Stimulated activated CD4-positive, alpha-beta T cell treated with anti-CD3 and anti-CD28 coated beads, TNF-alpha, amount 100 ng/mL, for 1 hour (primary cell): Measurements from ENCODE around the gene GRIN2A.
"Not testable (repeated sequence)": the region's sequence is repeated elsewhere in the genome, so short reads cannot be mapped to it uniquely, and the experiment has no call there.

ENCODE experiments used
- DNase-seq, 3 donors: peaks; one replicate each; pipeline ENCODE4 v3.0.0-alpha.2; 2020; ENCODE audit warnings: low read depth in 3 of 3, low spot score in 1 of 3

Gene GRIN2A

GRCh38 chr16:9929313-9929712 lies 252.9 kb downstream of the GRIN2A start:
- DNase-seq, result no peak

DNA sequence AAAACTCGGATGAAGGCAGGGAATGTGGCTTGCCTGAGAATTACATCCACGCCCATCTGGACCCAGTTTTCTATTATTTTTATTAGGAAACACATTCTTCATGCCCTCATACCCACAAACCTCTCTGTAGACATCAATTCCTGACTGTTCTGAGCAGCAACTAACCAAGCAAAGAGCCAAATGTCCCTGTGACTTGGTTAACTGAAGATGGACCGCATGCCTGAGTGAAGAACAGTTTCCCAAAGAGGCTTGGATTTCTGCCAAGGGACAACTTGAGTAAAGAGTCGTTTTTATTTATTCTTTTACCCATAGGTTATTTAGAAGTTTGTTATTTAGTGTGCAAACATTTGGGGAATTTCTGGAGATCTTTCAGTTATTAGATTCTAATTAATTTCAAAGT lies 259.8 kb downstream of the GRIN2A start:
- no peak for DNase-seq

- DNase-seq, result no peak
Measured at GRCh38 chr16:9921997-9922396, 260.2 kb downstream of the GRIN2A start.

DNA sequence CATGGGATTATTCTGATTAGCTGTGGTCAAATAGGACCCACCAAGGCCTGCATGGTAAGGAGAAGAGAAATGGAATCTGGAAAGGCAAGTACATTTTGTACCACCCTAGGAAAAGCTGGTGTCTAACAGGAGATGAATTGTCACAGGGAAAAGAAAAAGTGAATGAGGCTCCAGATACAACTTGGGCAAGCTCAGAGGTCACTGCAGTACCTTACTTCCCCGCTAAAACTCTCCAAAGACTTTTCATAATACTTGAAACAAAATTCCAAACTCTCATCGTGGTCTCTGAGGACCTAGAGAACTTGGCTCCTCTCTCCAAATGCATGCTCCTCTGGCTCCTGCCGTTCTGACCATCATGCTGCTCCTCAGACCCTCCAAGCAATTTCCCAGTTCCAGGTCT lies 262.8 kb downstream of the GRIN2A start:
- DNase-seq, result no peak

DNA sequence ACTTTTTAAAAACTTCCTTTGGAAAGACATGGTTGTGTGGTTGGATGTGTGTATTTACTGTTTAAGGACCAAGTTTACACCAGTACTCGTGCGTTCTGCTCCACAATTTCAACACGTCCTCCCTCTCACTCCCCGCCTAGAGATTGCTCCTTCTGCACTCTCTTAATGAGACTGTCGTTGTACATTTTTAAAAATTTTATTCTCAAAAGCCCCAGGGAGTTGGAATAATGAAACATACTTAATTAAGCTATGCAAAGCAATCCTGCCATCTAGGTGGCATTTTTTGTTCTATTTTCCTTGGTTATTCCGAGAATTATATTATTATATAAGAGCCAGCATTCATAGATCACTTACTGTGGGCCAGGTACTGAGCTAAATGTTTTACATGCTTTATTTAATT lies 264.5 kb downstream of the GRIN2A start:
- no peak for DNase-seq

- DNase-seq, result no peak
Measured at GRCh38 chr16:9913604-9914326, 268.5 kb downstream of the GRIN2A start.

DNA sequence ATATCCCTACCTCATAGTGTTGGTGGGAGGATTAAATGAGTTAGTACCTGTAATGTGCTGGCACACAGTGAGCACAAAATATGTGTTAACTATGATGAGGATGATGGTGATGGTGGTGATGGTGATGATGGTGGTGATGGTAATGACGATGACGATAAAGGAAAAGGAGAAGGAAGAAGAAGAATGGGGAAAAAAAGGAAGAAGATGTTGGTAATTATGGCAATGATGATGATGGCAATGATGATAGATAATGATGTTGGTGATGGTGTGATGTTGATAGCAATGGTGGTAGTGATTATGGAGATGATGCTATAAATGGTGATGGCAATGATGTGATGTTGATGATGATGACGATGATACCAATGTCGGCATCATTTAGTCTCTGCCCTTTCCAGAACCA lies 270.2 kb downstream of the GRIN2A start:
- no peak for DNase-seq

DNA sequence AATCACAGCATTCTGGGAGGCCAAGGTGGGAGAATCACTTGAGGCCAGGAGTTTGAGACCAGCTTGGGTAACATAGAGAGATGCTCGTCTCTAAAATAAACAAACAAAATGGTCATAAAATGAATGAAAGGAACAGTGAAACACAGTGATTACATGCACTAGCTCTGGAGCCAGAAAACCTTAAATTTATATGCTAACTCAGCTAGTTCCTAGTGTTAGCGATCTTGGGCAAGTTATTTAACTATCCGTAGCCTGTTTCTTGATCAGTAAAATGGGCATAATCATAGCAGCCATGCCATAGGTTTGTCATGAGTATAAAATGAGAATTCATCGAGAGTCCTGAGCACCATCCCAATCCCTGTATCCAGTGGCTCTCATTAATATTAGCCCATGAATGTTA lies 271.0 kb downstream of the GRIN2A start:
- DNase-seq, result no peak

DNA sequence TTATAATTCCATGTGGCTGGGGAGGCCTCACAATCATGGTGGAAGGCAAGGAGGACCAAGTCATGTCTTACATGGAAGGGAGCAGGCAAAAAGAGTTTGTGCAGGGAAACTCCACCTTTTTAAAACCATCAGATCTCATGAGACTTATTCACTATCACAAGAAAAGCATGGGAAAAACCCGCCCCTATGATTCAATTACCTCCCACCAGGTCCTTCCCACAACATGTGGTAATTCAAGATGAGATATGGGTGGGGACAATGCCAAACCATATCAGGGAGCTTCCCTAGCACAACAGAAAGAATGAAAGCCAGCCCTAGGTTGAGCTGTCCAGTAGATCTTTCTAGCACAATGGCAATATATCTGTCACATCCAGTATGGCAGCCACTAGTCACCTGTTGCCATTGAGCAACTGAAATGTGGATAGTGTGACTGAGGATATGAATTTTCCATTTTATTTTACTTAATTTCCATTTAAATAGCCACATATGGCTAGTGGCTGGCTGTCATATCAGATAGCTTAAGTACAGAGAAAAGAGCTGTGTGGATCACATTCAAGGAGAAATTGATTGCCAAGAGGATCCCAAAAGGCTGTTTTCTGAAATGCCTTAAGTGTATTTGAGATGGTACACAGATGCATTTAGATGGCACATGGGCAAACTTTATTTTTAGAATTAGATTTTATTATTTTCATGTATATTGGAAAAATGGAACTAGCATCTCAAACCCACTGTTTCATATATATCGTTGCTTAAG lies 273.0 kb downstream of the GRIN2A start:
- DNase-seq, result no peak

DNA sequence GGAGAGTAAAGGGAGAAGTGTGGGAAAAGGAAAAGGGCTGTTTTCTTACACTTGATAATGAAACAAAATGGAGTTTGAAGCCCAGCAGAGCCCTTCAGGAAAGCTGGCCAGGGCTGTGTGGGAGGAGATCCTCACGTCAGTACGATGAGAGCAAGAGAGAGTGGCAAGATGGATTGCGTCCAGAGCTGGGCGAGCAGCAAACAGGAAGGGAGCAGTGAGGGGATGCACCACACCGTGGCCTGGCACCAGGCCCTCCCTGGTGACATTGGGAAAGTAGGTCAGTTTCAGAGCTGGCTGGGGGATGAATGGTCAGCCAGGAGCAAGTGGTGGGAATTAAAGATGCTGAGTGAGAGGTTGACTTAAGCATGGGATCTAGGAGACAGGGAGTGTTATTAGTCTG lies 273.6 kb downstream of the GRIN2A start:
- DNase-seq, result no peak

- DNase-seq, result no peak
Measured at GRCh38 chr16:9907752-9908151, 274.5 kb downstream of the GRIN2A start.

GRCh38 chr16:9906218-9906617 lies 276.0 kb downstream of the GRIN2A start:
- no peak for DNase-seq

DNA sequence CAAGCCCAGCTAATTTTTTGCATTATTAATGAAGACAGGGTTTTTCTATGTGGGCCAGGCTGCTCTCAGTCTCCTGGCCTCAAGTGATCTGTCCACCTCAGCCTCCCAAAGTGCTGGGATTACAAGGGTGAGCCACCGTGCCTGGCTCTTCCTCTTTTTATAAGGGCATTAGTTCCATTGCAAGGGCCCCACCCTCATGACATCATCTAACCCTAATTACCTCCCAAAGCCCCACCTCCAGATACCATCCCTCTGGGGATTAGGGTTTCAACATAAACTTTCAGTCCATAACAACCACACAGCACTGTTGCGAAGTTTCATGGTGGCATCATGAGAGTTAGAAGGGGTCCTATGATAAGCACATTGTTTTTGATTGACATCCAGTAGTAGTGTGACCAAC lies 277.7 kb downstream of the GRIN2A start:
- DNase-seq, result no peak

- no peak for DNase-seq
Measured at GRCh38 chr16:9900576-9900975, 281.7 kb downstream of the GRIN2A start.

DNA sequence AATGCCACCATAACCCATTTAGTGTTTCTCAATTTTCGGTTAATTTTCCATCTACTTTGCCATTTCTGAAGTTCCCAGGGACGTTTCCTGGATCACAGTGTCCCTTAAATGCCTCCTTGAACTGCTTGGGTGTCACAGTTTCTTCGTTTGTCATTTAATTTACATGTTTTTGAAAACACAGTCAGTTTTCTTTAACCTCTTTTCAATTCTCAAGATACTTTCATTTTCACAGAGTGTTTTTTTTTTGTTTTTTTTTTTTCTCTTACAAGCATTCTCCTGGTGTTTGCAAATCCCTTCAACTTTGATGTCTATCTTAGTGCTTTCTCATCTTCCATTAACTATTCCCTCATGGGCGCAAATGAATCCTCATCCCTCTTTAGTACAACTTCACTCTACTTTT lies 283.7 kb downstream of the GRIN2A start:
- DNase-seq, result no peak

GRCh38 chr16:9898124-9898523 lies 284.1 kb downstream of the GRIN2A start:
- no peak for DNase-seq

DNA sequence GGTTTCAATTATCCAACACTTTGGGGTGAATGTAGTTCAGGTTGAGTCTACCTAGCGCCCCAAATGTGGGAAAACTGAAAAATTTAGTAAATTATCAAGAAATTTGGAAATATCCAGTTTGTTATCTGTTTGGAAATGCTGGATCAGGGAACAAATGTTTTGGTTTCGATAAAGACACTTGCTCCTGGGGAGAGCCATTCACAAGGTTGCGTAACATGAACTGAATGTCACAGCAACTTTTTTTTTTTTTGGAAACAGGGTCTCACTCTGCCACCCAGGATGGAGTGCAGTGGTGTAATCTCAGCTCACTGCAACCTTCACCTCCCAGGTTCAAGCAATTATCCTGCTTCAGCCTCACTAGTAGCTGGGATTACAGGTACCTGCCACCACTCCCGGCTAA lies 286.4 kb downstream of the GRIN2A start:
- DNase-seq, result no peak

DNA sequence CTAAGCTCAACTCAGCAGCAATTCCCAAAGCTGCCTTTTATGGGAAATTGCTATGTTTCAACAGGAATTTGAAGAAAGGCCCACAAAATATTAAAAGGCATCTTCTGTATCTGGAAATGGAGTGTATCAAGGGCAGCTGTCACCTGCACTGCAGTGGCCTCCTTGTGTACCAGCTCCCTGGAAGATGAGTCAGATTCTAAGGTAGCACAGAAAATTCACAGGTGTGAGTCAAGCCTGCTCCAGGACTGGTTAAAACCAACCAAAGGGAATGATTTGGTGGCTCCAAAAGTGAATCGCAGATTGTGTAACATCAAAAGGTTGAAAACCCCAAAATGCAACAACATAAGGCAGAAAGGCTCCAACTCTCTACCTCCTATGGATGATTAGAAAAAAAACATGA lies 296.4 kb downstream of the GRIN2A start:
- DNase-seq, result no peak

- DNase-seq, result no peak
Measured at GRCh38 chr16:9885467-9885866, 296.8 kb downstream of the GRIN2A start.

GRCh38 chr16:9875981-9876380 lies 306.2 kb downstream of the GRIN2A start:
- DNase-seq, result not testable (repeated sequence)

DNA sequence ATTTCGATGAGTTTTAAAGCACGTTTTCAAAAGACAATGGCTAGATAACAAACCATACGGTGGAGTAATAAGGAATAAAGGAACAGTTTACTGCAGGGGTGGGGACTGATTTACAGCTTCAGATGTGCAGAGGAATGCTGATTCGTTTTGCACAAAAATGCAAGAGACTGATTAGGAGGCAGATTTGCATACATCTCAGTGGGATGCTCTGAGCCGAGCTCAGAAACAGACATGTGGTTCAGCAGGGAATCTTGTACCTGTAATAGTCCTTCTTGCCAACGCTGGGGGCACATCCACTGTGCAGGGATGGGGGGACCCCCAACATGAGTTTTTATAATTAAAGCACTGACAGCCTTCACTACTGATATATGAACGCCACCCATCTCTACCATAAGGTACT lies 308.0 kb downstream of the GRIN2A start:
- no peak for DNase-seq

DNA sequence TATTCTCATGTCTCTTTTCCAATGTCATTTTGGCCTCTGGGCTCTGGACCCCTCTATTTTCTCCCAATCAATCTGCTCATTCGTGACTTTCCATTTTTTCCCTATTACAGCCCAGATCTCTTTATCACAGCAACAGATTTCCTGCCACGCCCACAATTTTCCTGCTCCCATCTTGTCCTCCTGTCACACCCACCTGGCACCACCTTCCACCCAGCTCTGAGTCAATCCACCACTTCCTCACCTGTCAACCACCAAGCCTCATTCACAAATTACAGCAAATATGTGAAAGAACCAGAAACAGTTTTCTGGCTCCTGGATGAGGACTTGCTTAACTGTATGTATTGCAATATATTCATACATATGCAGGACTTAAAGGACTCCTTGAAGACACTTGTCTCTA lies 311.3 kb downstream of the GRIN2A start:
- DNase-seq, result no peak

- DNase-seq, result no peak
Measured at GRCh38 chr16:9869776-9870175, 312.5 kb downstream of the GRIN2A start.
